Measurements from ENCODE around the gene KIF26A. TPM values are rescaled to one million over a fixed set of nuclear protein-coding genes. Genes with fewer than 3 reads are reported as not detected.

KIF26A gene
- polyA plus RNA-seq, 3 donors from 2014 or later: not detected

GRCh38 chr14:104187931-104188726, 49.7 kb downstream of the KIF26A start:
- H3K27me3 Mint-ChIP-seq (ENCODE audit: low read depth in 3 of 3): peaks cover 1 to 2% (median 1%) of the 10 kb centered on the region in 3 donors
- no peaks in the 10 kb centered on the region for H3K36me3 Mint-ChIP-seq
- no peak overlapping the region for H3K27ac Mint-ChIP-seq
- no peak overlapping the region for H3K4me3 Mint-ChIP-seq
- H3K4me1 Mint-ChIP-seq: no peaks in the 10 kb centered on the region
- no peak for DNase-seq
- H3K9me3 Mint-ChIP-seq: no peaks in the 10 kb centered on the region

DNA sequence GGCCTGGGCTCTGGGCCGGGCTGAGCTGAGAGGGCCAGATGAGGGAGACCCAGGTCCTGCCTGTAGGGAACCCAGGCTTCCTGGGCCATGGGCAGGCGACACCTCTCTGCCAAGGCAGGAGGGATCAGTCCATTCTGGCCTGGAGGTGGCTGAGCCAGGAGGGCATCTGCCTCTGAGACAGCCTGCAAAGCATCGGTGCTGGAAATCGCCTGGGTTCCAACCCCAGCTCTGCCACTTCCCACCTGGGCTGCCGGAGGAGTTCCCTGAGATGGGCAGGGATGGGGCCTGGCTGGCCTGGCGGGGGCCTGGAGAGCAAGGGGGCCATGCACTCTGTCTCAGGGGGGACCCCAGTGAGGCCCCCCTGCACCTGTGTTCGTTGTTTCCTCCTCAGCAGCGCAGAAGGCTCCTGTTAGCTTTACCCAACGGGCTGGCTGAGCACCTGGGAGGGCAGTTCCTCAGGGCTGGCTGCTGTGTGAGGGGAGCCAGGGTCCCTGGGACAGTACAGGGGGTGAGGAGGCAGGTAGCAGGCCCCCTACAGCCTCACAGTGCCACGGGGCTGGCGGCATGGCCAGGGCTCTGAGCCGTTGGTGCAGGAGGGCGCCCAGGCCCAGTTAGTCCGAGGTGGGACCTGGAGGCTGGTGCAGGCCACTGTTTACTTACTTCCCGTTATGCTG, 50.5 kb downstream of the KIF26A start:
- H3K27me3 Mint-ChIP-seq (ENCODE audit: low read depth in 3 of 3): peaks cover 1 to 2% (median 1%) of the 10 kb centered on the region in 3 donors
- no peak overlapping the region for H3K27ac Mint-ChIP-seq
- H3K4me3 Mint-ChIP-seq: no peak overlapping the region
- no peaks in the 10 kb centered on the region for H3K36me3 Mint-ChIP-seq
- DNase-seq: no peak
- no peaks in the 10 kb centered on the region for H3K4me1 Mint-ChIP-seq
- no peaks in the 10 kb centered on the region for H3K9me3 Mint-ChIP-seq

DNA sequence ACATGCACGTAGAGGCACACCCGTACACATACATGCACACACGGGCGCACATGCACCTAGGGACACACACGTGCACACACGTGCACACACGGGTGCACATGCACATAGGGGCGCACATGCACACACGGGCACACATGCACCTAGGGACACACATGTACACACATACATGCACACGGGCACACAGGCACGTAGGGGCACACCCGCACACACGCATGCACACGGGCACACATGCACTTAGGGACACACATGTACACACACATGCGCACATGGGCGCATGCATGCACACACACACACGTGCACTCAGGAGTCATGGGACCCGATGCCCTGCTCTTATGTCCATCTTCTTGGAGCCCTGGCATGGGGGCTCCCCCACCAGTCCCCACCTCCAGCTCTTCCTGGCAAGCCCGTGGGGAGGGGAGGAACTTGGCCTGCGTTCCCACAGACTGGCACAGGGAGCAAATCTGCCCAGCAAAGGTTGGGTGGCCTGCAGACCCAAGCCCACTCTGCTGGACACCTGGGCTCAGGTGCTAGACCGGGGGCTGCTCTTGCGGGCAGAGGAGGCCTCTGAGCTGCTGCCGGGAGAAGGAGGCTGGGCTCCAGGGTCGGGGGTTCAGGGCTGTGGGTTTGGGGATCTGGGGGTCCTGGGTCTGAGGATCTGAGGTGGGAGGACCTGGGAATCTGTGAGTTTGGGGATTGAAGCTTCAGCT, 51.4 kb downstream of the KIF26A start:
- Mint-ChIP-seq H3K36me3 (no peaks in the 10 kb centered on the region), H3K9me3 (no peaks in the 10 kb centered on the region), H3K27ac (no peak overlapping the region), H3K4me3 (no peak overlapping the region), H3K4me1 (no peaks in the 10 kb centered on the region), H3K27me3 (ENCODE audit: low read depth in 3 of 3) (peaks cover 1 to 2% (median 1%) of the 10 kb centered on the region in 3 donors)
- DNase-seq: no peak

GRCh38 chr14:104190396-104191000, 52.1 kb downstream of the KIF26A start:
- H3K4me1 Mint-ChIP-seq: no peaks in the 10 kb centered on the region
- DNase-seq: no peak
- no peaks in the 10 kb centered on the region for H3K9me3 Mint-ChIP-seq
- peaks cover 1 to 2% (median 1%) of the 10 kb centered on the region in 3 donors for H3K27me3 Mint-ChIP-seq (ENCODE audit: low read depth in 3 of 3)
- H3K4me3 Mint-ChIP-seq: no peak overlapping the region
- H3K27ac Mint-ChIP-seq: no peak overlapping the region
- no peaks in the 10 kb centered on the region for H3K36me3 Mint-ChIP-seq

DNA sequence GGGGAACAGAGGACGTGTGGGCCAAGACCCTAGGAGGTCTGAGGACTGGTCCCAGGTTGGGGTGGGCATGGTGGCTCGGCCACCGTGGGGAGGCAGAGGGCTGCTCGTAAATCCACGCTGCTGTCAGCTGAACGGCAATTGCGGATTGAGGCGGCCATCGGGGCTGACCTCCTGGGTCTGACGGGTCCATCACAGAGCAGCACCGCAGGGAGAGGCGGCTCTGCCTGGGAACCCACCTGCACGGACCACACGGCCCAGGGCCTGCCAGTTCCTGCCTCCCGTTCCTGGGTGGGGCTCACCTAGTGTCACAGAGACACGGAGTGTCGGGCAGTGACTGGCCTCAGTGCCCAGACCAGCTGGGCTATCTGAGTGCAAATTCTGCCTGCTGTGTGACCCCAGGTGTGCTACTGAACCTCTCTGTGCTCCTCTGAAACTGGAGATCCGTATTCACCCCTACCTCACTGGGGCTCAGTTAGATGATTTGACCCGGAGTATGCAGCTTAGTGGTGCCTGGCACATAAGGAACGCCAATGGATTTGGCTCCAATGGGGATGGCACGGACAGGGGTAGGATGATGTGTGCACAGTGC, 53.1 kb downstream of the KIF26A start:
- peaks cover 1 to 6% (median 2%) of the 10 kb centered on the region in 3 donors for H3K27me3 Mint-ChIP-seq (ENCODE audit: low read depth in 3 of 3)
- no peaks in the 10 kb centered on the region for H3K9me3 Mint-ChIP-seq
- no peak overlapping the region for H3K27ac Mint-ChIP-seq
- no peaks in the 10 kb centered on the region for H3K4me1 Mint-ChIP-seq
- H3K36me3 Mint-ChIP-seq: no peaks in the 10 kb centered on the region
- H3K4me3 Mint-ChIP-seq: no peak overlapping the region
- DNase-seq: no peak

- Mint-ChIP-seq H3K9me3 (no peaks in the 10 kb centered on the region), H3K27me3 (ENCODE audit: low read depth in 3 of 3) (peaks cover 1 to 5% (median 2%) of the 10 kb centered on the region in 3 donors), H3K36me3 (no peaks in the 10 kb centered on the region), H3K4me1 (no peaks in the 10 kb centered on the region), H3K27ac (no peak overlapping the region), H3K4me3 (no peak overlapping the region)
- no peak for DNase-seq
Measured at GRCh38 chr14:104192146-104192882, 53.9 kb downstream of the KIF26A start.

- Mint-ChIP-seq H3K4me3 (no peak overlapping the region), H3K27ac (no peak overlapping the region), H3K9me3 (no peaks in the 10 kb centered on the region), H3K4me1 (no peaks in the 10 kb centered on the region), H3K36me3 (no peaks in the 10 kb centered on the region), H3K27me3 (ENCODE audit: low read depth in 3 of 3) (peaks cover 1 to 5% (median 2%) of the 10 kb centered on the region in 3 donors)
- DNase-seq: no peak
Measured at GRCh38 chr14:104192883-104193245, 54.5 kb downstream of the KIF26A start.

- H3K4me1 Mint-ChIP-seq: no peaks in the 10 kb centered on the region
- H3K36me3 Mint-ChIP-seq: no peaks in the 10 kb centered on the region
- no peak for DNase-seq
- no peaks in the 10 kb centered on the region for H3K9me3 Mint-ChIP-seq
- H3K27me3 Mint-ChIP-seq (ENCODE audit: low read depth in 3 of 3): peaks cover 1 to 5% (median 2%) of the 10 kb centered on the region in 3 donors
- H3K4me3 Mint-ChIP-seq: no peak overlapping the region
- no peak overlapping the region for H3K27ac Mint-ChIP-seq
Measured at GRCh38 chr14:104194016-104194415, 55.6 kb downstream of the KIF26A start.

- no peak for DNase-seq
- Mint-ChIP-seq H3K4me3 (no peak overlapping the region), H3K27me3 (ENCODE audit: low read depth in 3 of 3) (peaks cover 0 to 5% (median 1%) of the 10 kb centered on the region in 3 donors), H3K27ac (no peak overlapping the region), H3K4me1 (no peaks in the 10 kb centered on the region), H3K9me3 (no peaks in the 10 kb centered on the region), H3K36me3 (no peaks in the 10 kb centered on the region)
Measured at GRCh38 chr14:104194716-104195115, 56.3 kb downstream of the KIF26A start.

DNA sequence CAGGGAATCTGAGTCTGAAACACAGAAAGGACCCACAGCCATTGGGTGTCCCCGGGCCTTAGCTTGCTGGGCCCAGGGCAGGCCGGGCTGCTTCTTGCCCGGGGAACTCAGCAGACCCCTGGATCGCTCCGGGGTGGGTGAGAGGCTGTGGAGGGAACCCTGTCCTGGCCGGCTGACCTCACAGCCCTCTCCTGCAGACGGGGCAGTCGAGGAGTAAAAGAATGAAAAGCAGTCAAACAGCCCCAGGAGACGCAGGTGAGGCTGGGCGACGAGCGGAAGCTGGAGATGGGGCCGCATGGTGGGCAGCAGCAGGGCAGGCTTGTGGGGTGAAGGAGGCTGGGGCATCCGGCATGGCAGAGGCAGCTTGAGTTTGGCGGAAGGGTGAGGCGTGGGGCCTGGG, 57.0 kb downstream of the KIF26A start:
- no peak for DNase-seq
- no peak overlapping the region for H3K4me3 Mint-ChIP-seq
- no peaks in the 10 kb centered on the region for H3K4me1 Mint-ChIP-seq
- peaks cover 0 to 5% (median 1%) of the 10 kb centered on the region in 3 donors for H3K27me3 Mint-ChIP-seq (ENCODE audit: low read depth in 3 of 3)
- H3K27ac Mint-ChIP-seq: no peak overlapping the region
- H3K9me3 Mint-ChIP-seq: no peaks in the 10 kb centered on the region
- no peaks in the 10 kb centered on the region for H3K36me3 Mint-ChIP-seq

DNA sequence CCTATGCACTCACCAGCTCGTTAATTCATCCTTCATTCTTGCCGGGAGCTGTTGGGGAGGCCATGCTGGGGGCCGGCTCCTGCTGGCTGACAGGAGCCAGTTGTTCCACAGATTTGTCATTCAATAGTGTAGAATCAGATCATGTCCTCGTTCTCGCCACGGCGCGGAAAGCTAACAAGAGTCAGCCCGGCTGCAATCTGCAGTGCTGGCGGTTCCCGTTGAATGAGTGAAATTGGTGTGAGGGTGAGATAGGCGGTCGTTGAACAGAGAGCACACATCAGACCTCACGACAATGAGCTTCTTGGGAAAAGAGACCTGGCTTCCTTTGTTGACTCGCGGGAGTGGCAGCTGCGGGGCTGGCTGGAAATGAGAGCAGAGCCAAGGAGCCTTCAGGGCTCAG, 57.5 kb downstream of the KIF26A start:
- no peak for DNase-seq
- Mint-ChIP-seq H3K4me3 (no peak overlapping the region), H3K27ac (peak overlapping the region in 1 of 6 donors; percentile 14), H3K9me3 (no peaks in the 10 kb centered on the region), H3K27me3 (ENCODE audit: low read depth in 3 of 3) (peaks cover 0 to 5% (median 1%) of the 10 kb centered on the region in 3 donors), H3K4me1 (no peaks in the 10 kb centered on the region), H3K36me3 (no peaks in the 10 kb centered on the region)

- DNase-seq: no peak
- no peaks in the 10 kb centered on the region for H3K9me3 Mint-ChIP-seq
- no peaks in the 10 kb centered on the region for H3K36me3 Mint-ChIP-seq
- H3K4me3 Mint-ChIP-seq: no peak overlapping the region
- H3K27ac Mint-ChIP-seq: no peak overlapping the region
- peaks cover 0 to 5% (median 0%) of the 10 kb centered on the region in 3 donors for H3K27me3 Mint-ChIP-seq (ENCODE audit: low read depth in 3 of 3)
- no peaks in the 10 kb centered on the region for H3K4me1 Mint-ChIP-seq
Measured at GRCh38 chr14:104196461-104197140, 58.2 kb downstream of the KIF26A start.
